MCF 10A (cell line): ENCODE data around the gene FRMD6. TPM values are rescaled to one million over a fixed set of nuclear protein-coding genes. Genes with fewer than 3 reads are reported as not detected.
A peak's percentile ranks its signal among the peaks of the same experiment; 100 is the strongest.

ENCODE experiments used
- BruUV-seq: library from RNA; stranded (reverse); fragments of 400-500 nt; replicated peaks from 2 replicates; lab custom pipeline; 2021; lab: Mats Ljungman, UMichigan
- CTCF ChIA-PET: fragments of 300-600 bp; sonication (Branson Sonifier 250); formaldehyde crosslinking; extraction: SDS; loops from one replicate; lab custom pipeline; 2021; ENCODE audit warnings: antibody characterized with exemption, inconsistent platforms; lab: Yijun Ruan, JAX
- POLR2A ChIA-PET: fragments of 300-600, 350-650 bp; sonication (Branson Sonifier 250); formaldehyde crosslinking; extraction: SDS; loops from one replicate; lab custom pipeline; 2020; ENCODE audit warnings: antibody characterized with exemption, inconsistent platforms; lab: Yijun Ruan, JAX
- DNase-seq: peaks from one replicate; pipeline ENCODE4 v3.0.0-alpha.2; 2018; ENCODE audit not compliant: unreplicated experiment
- H3K27ac Mint-ChIP-seq: one replicate; pipeline ENCODE4 v1.8.0; 2022; ENCODE audit warnings: mild to moderate bottlenecking, low read depth, mixed read lengths; ENCODE audit not compliant: unreplicated experiment
- H3K27me3 Mint-ChIP-seq: one replicate; pipeline ENCODE4 v1.8.0; 2022; ENCODE audit warnings: mixed read lengths; ENCODE audit not compliant: insufficient read depth, unreplicated experiment
- H3K36me3 Mint-ChIP-seq: one replicate; pipeline ENCODE4 v1.8.0; 2022; ENCODE audit warnings: mild to moderate bottlenecking, moderate library complexity, mixed read lengths; ENCODE audit not compliant: insufficient read depth, unreplicated experiment
- H3K4me1 Mint-ChIP-seq: one replicate; pipeline ENCODE4 v1.8.0; 2022; ENCODE audit warnings: mixed read lengths; ENCODE audit not compliant: insufficient read depth, unreplicated experiment
- H3K4me3 Mint-ChIP-seq: one replicate; pipeline ENCODE4 v1.8.0; 2022; ENCODE audit warnings: mild to moderate bottlenecking, moderate library complexity, mixed read lengths; ENCODE audit not compliant: unreplicated experiment
- H3K9me3 Mint-ChIP-seq: one replicate; pipeline ENCODE4 v1.8.0; 2022; ENCODE audit warnings: mixed read lengths; ENCODE audit not compliant: unreplicated experiment
- intact Hi-C: fragments of 100-400 bp; cut with micrococcal nuclease; formaldehyde crosslinking; loops from 2 replicates; pipeline ENCODE4 v1.14.1; 2022
- total RNA-seq: library from RNA; stranded (reverse); gene quantifications from 2 replicates; pipeline ENCODE4 v1.2.3, GENCODE V29; 2022
- TF ChIP-seq, protein P1 (sequence below): fragments of 200-600 bp; IDR thresholded peaks from one replicate; pipeline ENCODE4 v1.8.0; 2022; ENCODE audit warnings: antibody characterized with exemption, mild to moderate bottlenecking; ENCODE audit not compliant: unreplicated experiment

Gene FRMD6
- total RNA-seq, 1 experiment from 2014 or later, result 135 TPM

DNA sequence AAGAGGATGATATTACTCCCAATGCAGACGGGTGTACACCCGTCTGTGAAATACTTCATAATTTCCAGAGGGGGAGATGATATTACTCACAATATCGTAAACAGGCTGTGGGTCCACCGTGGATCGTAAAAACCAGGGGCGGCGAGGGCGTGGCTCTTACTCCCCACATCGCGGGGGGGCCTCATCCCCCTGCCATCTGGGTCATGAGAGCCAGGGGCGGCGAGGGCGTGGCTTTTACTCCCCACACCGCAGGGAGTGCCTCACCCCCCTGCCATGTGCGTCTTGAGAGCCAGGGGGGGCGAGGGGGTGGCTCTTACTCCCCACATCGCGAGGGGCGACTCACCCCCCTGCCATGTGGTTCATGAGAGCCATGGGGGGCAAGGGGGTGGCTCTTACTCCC lies 122.5 kb downstream of the FRMD6 start:
- Mint-ChIP-seq H3K27me3 (no peaks in the 10 kb centered on the region), H3K36me3 (no peaks in the 10 kb centered on the region), H3K4me3 (no peak overlapping the region), H3K9me3 (no peaks in the 10 kb centered on the region), H3K27ac (no peak overlapping the region), H3K4me1 (peaks cover 8% of the 10 kb centered on the region)
- CTCF ChIA-PET, result interaction anchor here (0.6 to 8.0 kb wide), 3 partner anchors 44 to 526 kb away, joined by 3 to 283 read pairs (median 3); no protein-coding TSS in a partner anchor
- TF ChIP-seq, protein P1, sequence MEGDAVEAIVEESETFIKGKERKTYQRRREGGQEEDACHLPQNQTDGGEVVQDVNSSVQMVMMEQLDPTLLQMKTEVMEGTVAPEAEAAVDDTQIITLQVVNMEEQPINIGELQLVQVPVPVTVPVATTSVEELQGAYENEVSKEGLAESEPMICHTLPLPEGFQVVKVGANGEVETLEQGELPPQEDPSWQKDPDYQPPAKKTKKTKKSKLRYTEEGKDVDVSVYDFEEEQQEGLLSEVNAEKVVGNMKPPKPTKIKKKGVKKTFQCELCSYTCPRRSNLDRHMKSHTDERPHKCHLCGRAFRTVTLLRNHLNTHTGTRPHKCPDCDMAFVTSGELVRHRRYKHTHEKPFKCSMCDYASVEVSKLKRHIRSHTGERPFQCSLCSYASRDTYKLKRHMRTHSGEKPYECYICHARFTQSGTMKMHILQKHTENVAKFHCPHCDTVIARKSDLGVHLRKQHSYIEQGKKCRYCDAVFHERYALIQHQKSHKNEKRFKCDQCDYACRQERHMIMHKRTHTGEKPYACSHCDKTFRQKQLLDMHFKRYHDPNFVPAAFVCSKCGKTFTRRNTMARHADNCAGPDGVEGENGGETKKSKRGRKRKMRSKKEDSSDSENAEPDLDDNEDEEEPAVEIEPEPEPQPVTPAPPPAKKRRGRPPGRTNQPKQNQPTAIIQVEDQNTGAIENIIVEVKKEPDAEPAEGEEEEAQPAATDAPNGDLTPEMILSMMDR, result no peak
- POLR2A ChIA-PET, result no interaction called here
- DNase-seq, result no peak
- no TSS peak for BruUV-seq
- intact Hi-C loops, result loop anchor here (10.0 kb wide), 1 partner anchor 229 kb away; no protein-coding TSS in a partner anchor

DNA sequence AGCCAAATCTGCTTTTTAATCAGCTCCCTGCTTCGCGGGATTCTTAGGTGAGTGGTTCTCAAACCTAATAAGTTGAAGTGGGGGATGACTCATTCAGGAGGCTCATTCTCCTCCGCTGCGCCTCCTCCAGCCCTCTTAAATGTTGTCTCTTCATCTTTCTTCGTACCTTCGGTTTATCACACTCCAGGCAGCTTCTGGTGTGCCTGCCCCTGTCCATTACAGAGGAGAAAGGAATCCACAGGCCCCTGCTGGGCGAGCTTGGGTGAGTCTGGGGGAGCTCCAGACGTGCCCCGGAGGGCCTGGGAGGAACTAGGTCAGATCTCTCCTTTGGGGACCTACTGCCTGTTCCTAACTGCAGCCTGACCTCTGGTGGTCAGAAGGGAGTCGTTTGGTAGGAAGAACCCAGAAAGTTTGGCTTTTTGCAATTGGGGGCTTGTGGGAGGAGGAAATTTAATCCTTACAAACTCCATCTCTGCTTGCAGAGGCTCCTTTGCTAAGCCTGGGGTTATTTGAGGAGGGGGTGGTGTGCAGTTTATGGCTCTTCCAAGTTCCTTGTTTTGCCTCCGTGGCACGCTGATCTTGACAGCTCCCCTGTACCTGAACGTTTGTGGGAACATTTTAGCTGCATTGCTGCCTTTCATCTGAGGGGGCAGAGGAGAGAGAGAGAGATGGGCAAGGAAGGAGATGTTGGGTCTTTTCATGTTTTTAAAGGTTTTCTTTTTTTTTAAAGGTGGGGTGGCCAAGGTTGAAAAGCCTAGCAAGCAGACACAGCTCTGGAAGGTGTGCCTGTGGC lies 124.6 kb downstream of the FRMD6 start:
- no peaks in the 10 kb centered on the region for H3K9me3 Mint-ChIP-seq

DNA sequence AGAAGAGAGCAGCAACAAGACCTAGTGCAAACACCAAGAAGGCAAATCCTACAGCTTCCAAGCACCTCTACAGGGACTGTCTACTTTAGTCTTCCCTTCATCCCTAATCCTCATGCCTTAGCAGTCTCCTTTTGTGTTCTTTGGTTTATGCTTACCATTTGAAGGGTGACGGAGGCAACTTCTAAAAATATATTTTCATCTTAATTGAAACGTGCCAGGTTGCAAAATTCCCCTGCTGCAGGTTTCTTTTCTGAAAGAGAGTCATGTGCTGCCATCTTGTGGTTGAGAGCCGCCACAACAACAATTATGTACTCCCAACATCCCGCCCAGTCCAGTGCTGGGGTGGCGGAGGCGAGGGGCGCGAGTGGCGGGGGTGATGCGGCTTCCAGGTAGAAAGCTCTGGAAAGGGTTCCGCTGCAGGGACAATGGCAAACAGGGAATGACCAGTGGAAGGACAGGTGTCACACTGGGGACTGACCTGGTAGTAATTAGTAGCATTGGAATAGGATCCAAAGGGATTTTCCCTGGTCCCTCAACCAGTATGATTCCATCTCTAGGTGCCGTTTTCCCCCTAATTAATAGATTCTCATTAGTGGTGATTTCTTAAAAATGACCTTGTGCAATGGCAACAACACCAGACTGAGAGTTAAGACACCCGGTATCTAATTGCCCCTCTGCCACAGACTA lies 128.4 kb downstream of the FRMD6 start:
- DNase-seq, result peak; percentile 77
- no TSS peak for BruUV-seq
- no peak overlapping the region for H3K4me3 Mint-ChIP-seq
- ChIA-PET CTCF (interaction anchor here (0.5 to 8.0 kb wide), 37 partner anchors 10 to 826 kb away, joined by 3 to 283 read pairs (median 4); partner anchors contain the start of gene FRMD6), POLR2A (interaction anchor here (0.7 to 1.4 kb wide), 5 partner anchors 108 to 475 kb away, joined by 3 to 4 read pairs (median 3); no protein-coding TSS in a partner anchor)
- H3K27ac Mint-ChIP-seq, result no peak overlapping the region
- peaks cover 23% of the 10 kb centered on the region for H3K4me1 Mint-ChIP-seq
- no peaks in the 10 kb centered on the region for H3K9me3 Mint-ChIP-seq
- intact Hi-C loops, result loop anchor here (1.0 to 10.0 kb wide), 7 partner anchors 127 to 1525 kb away; no protein-coding TSS in a partner anchor
- H3K36me3 Mint-ChIP-seq, result peaks cover 3% of the 10 kb centered on the region
- TF ChIP-seq, protein P1, result peak; percentile 68
- H3K27me3 Mint-ChIP-seq, result no peaks in the 10 kb centered on the region

More for the DNA sequence above, 124.6 kb downstream of the FRMD6 start:
- Mint-ChIP-seq H3K27ac (no peak overlapping the region), H3K4me1 (peaks cover 16% of the 10 kb centered on the region), H3K4me3 (no peak overlapping the region), H3K36me3 (no peaks in the 10 kb centered on the region), H3K27me3 (no peaks in the 10 kb centered on the region)
- CTCF ChIA-PET, result interaction anchor here (0.5 to 8.0 kb wide), 41 partner anchors 11 to 1013 kb away, joined by 3 to 283 read pairs (median 4); partner anchors contain the start of gene FRMD6
- TF ChIP-seq, protein P1, result peak; percentile 51
- POLR2A ChIA-PET, result interaction anchor here (1.1 to 3.0 kb wide), 5 partner anchors 124 to 497 kb away, joined by 3 to 18 read pairs (median 4); partner anchors contain the start of gene FRMD6
- DNase-seq, result peak; percentile 66
- intact Hi-C loops, result loop anchor here (1.0 to 10.0 kb wide), 2 partner anchors 231 to 493 kb away; no protein-coding TSS in a partner anchor
- no TSS peak for BruUV-seq

Other genes with a start within 250 kb of the FRMD6 start
- 0.28 and 0.64 TPM in 2 replicates for gene GNG2, start 208.7 kb downstream of the FRMD6 start, total RNA-seq